GM13976 (cell line): ENCODE results near the gene HDAC10.

Experiments
- DNase-seq: peaks from one replicate; pipeline ENCODE4 v3.0.0; 2012; ENCODE audit warnings: low spot score
- CTCF ChIP-seq: IDR thresholded peaks from 2 replicates; pipeline ENCODE4 v1.5.1; 2012; ENCODE audit warnings: borderline replicate concordance, mild to moderate bottlenecking; ENCODE audit not compliant: insufficient read depth; ENCODE audit errors: extremely low read depth, missing control alignments, control extremely low read depth
- in situ Hi-C: fragments of 300-500 bp; cut with MboI; formaldehyde crosslinking; loops from one replicate; pipeline ENCODE4 v1.12.0; 2022; ENCODE audit warnings: low sequenced_read_pairs, mixed read lengths, inconsistent platforms; ENCODE audit not compliant: unreplicated experiment

The HDAC10 gene

GRCh38 chr22:50253941-50254340 lies 2.9 kb upstream of the HDAC10 start:
- no peak for TF ChIP-seq CTCF
- in situ Hi-C loops: no loop called here
- DNase-seq: no peak

GRCh38 chr22:50253046-50253915 lies 2.2 kb upstream of the HDAC10 start:
- DNase-seq: no peak
- in situ Hi-C loops: no loop called here
- no peak for TF ChIP-seq CTCF

- in situ Hi-C loops: no loop called here
- peak; percentile 79 for DNase-seq
These were observed 1.3 kb upstream of the HDAC10 start for GRCh38 chr22:50252082-50253045.

GRCh38 chr22:50251477-50252081 lies 514 bp upstream of the HDAC10 start:
- TF ChIP-seq CTCF: no peak
- in situ Hi-C loops: no loop called here
- DNase-seq: no peak

More at GRCh38 chr22:50252082-50253045, 1.3 kb upstream of the HDAC10 start:
- TF ChIP-seq CTCF: peak; percentile 72

- no peak for DNase-seq
- in situ Hi-C loops: no loop called here
- no peak for TF ChIP-seq CTCF
These were observed 863 bp downstream of the HDAC10 start for GRCh38 chr22:50250249-50250554.
